CD1c-positive myeloid dendritic cell (primary cell): ENCODE measurements around the gene GOSR1.
"Not testable (repeated sequence)": the region's sequence is repeated elsewhere in the genome, so short reads cannot be mapped to it uniquely, and the experiment has no call there.

Experiments used
- DNase-seq: peaks from one replicate; pipeline ENCODE4 v3.0.0-alpha.2; 2016; ENCODE audit errors: extremely low spot score

Gene GOSR1

GRCh38 chr17:30505868-30506417 is 28.7 kb downstream of the GOSR1 start:
- no peak for DNase-seq

GRCh38 chr17:30506481-30506880 is 29.3 kb downstream of the GOSR1 start:
- DNase-seq: no peak

- no peak for DNase-seq
Measured at GRCh38 chr17:30513346-30513745, 36.1 kb downstream of the GOSR1 start.

- DNase-seq: no peak
Measured at GRCh38 chr17:30514895-30515596, 37.8 kb downstream of the GOSR1 start.

- DNase-seq: no peak
Measured at GRCh38 chr17:30517786-30518185, 40.6 kb downstream of the GOSR1 start.

- no peak for DNase-seq
Measured at GRCh38 chr17:30519166-30519565, 42.0 kb downstream of the GOSR1 start.

- no peak for DNase-seq
Measured at GRCh38 chr17:30519707-30520106, 42.5 kb downstream of the GOSR1 start.

- DNase-seq: no peak
Measured at GRCh38 chr17:30520436-30520835, 43.2 kb downstream of the GOSR1 start.

GRCh38 chr17:30520882-30521281 is 43.7 kb downstream of the GOSR1 start:
- DNase-seq: no peak

GRCh38 chr17:30521766-30522165 is 44.6 kb downstream of the GOSR1 start:
- no peak for DNase-seq

- DNase-seq: not testable (repeated sequence)
Measured at GRCh38 chr17:30523236-30523635, 46.0 kb downstream of the GOSR1 start.

GRCh38 chr17:30524847-30525246 is 47.6 kb downstream of the GOSR1 start:
- no peak for DNase-seq

- no peak for DNase-seq
Measured at GRCh38 chr17:30526401-30526800, 49.2 kb downstream of the GOSR1 start.

- not testable (repeated sequence) for DNase-seq
Measured at GRCh38 chr17:30528701-30529100, 51.5 kb downstream of the GOSR1 start.

- DNase-seq: no peak
Measured at GRCh38 chr17:30530346-30531025, 53.3 kb downstream of the GOSR1 start.

GRCh38 chr17:30532871-30533270 is 55.7 kb downstream of the GOSR1 start:
- DNase-seq: no peak

- no peak for DNase-seq
Measured at GRCh38 chr17:30534298-30534697, 57.1 kb downstream of the GOSR1 start.

GRCh38 chr17:30534938-30535921 is 58.0 kb downstream of the GOSR1 start:
- DNase-seq: no peak

- DNase-seq: not testable (repeated sequence)
Measured at GRCh38 chr17:30536846-30537245, 59.6 kb downstream of the GOSR1 start.

- not testable (repeated sequence) for DNase-seq
Measured at GRCh38 chr17:30537667-30538066, 60.5 kb downstream of the GOSR1 start.

GRCh38 chr17:30541802-30542201 is 64.6 kb downstream of the GOSR1 start:
- no peak for DNase-seq

- DNase-seq: no peak
Measured at GRCh38 chr17:30543456-30543855, 66.2 kb downstream of the GOSR1 start.
